HG03457 (cell line): ENCODE results near the gene HMOX1.
"Not testable (repeated sequence)": the region's sequence is repeated elsewhere in the genome, so short reads cannot be mapped to it uniquely, and the experiment has no call there.

Experiments
- ATAC-seq: cut with Tn5 transposase; IDR thresholded peaks from one replicate; pipeline ENCODE4 v1.9.1; 2021; ENCODE audit warnings: moderate number of reproducible peaks; ENCODE audit not compliant: unreplicated experiment

HMOX1 gene

GRCh38 chr22:35430897-35431322 lies 50.0 kb downstream of the HMOX1 start:
- ATAC-seq: no peak

GRCh38 chr22:35431483-35432227 lies 50.8 kb downstream of the HMOX1 start:
- ATAC-seq: no peak

- ATAC-seq: no peak
These were observed 51.5 kb downstream of the HMOX1 start for GRCh38 chr22:35432228-35432905.

GRCh38 chr22:35434061-35434710 lies 53.3 kb downstream of the HMOX1 start:
- ATAC-seq: no peak

GRCh38 chr22:35435201-35435740 lies 54.4 kb downstream of the HMOX1 start:
- no peak for ATAC-seq

GRCh38 chr22:35436421-35436820 lies 55.5 kb downstream of the HMOX1 start:
- ATAC-seq: no peak

- ATAC-seq: no peak
These were observed 56.2 kb downstream of the HMOX1 start for GRCh38 chr22:35437049-35437448.

- not testable (repeated sequence) for ATAC-seq
These were observed 57.9 kb downstream of the HMOX1 start for GRCh38 chr22:35438673-35439364.

- ATAC-seq: no peak
These were observed 58.4 kb downstream of the HMOX1 start for GRCh38 chr22:35439365-35439717.

- no peak for ATAC-seq
These were observed 59.2 kb downstream of the HMOX1 start for GRCh38 chr22:35440129-35440528.

- no peak for ATAC-seq
These were observed 60.7 kb downstream of the HMOX1 start for GRCh38 chr22:35441489-35442100.

- no peak for ATAC-seq
These were observed 61.6 kb downstream of the HMOX1 start for GRCh38 chr22:35442471-35442870.

- ATAC-seq: no peak
These were observed 62.4 kb downstream of the HMOX1 start for GRCh38 chr22:35443338-35443737.
